Measurements from ENCODE around the gene CACNA1B.

- TF ChIP-seq CTCF (IDR thresholded peaks at IDR 0.05) (no peak), EP300 (IDR thresholded peaks at IDR 0.05) (no peak), POLR2A (IDR thresholded peaks at IDR 0.05; ENCODE audit: low read depth) (no peak), POLR2AphosphoS5 (IDR thresholded peaks at IDR 0.05) (no peak)
Observed at GRCh38 chr9:137953683-137954438, 76.3 kb downstream of the CACNA1B start.

Measured in esophagus muscularis mucosa (tissue), 4 donors.